ENCODE measurements around the gene IQSEC1. TPM values are rescaled to one million over a fixed set of nuclear protein-coding genes. Genes with fewer than 3 reads are reported as not detected.

The IQSEC1 gene
- total RNA-seq, 1 donor from 2014 or later, result 37.2 TPM

GRCh38 chr3:12918231-12918630, 155.0 kb downstream of the IQSEC1 start:
- peaks cover 5% of the 10 kb centered on the region for H3K4me1 Mint-ChIP-seq (ENCODE audit: low read depth)
- no peaks in the 10 kb centered on the region for H3K9me3 Mint-ChIP-seq (ENCODE audit: low read depth)
- H3K27ac Mint-ChIP-seq (ENCODE audit: unreplicated experiment), result no peak overlapping the region
- H3K36me3 Mint-ChIP-seq (ENCODE audit: low read depth), result peaks cover 9% of the 10 kb centered on the region
- no peaks in the 10 kb centered on the region for H3K27me3 Mint-ChIP-seq (ENCODE audit: low read depth)
- no peak for DNase-seq (ENCODE audit: low spot score)
- TF ChIP-seq CTCF (IDR thresholded peaks at IDR 0.05), result no peak
- no peak overlapping the region for H3K4me3 Mint-ChIP-seq (ENCODE audit: unreplicated experiment)

GRCh38 chr3:12916159-12916558, 157.1 kb downstream of the IQSEC1 start:
- Mint-ChIP-seq H3K9me3 (ENCODE audit: low read depth) (no peaks in the 10 kb centered on the region), H3K36me3 (ENCODE audit: low read depth) (peaks cover 11% of the 10 kb centered on the region), H3K4me3 (ENCODE audit: unreplicated experiment) (no peak overlapping the region), H3K4me1 (ENCODE audit: low read depth) (no peaks in the 10 kb centered on the region), H3K27me3 (ENCODE audit: low read depth) (no peaks in the 10 kb centered on the region), H3K27ac (ENCODE audit: unreplicated experiment) (no peak overlapping the region)
- DNase-seq (ENCODE audit: low spot score), result no peak
- TF ChIP-seq CTCF (IDR thresholded peaks at IDR 0.05), result no peak

GRCh38 chr3:12914088-12914487, 159.1 kb downstream of the IQSEC1 start:
- Mint-ChIP-seq H3K4me1 (ENCODE audit: low read depth) (no peaks in the 10 kb centered on the region), H3K27me3 (ENCODE audit: low read depth) (no peaks in the 10 kb centered on the region), H3K9me3 (ENCODE audit: low read depth) (no peaks in the 10 kb centered on the region), H3K27ac (ENCODE audit: unreplicated experiment) (no peak overlapping the region), H3K4me3 (ENCODE audit: unreplicated experiment) (no peak overlapping the region), H3K36me3 (ENCODE audit: low read depth) (peaks cover 14% of the 10 kb centered on the region)
- TF ChIP-seq CTCF (IDR thresholded peaks at IDR 0.05), result no peak
- DNase-seq (ENCODE audit: low spot score), result no peak

- no peak for TF ChIP-seq CTCF (IDR thresholded peaks at IDR 0.05)
- Mint-ChIP-seq H3K27me3 (ENCODE audit: low read depth) (no peaks in the 10 kb centered on the region), H3K4me1 (ENCODE audit: low read depth) (no peaks in the 10 kb centered on the region), H3K4me3 (ENCODE audit: unreplicated experiment) (no peak overlapping the region), H3K27ac (ENCODE audit: unreplicated experiment) (no peak overlapping the region), H3K36me3 (ENCODE audit: low read depth) (peaks cover 24% of the 10 kb centered on the region), H3K9me3 (ENCODE audit: low read depth) (no peaks in the 10 kb centered on the region)
- no peak for DNase-seq (ENCODE audit: low spot score)
Observed at GRCh38 chr3:12911881-12912415, 161.3 kb downstream of the IQSEC1 start.

GRCh38 chr3:12910356-12911099, 162.7 kb downstream of the IQSEC1 start:
- no peaks in the 10 kb centered on the region for H3K9me3 Mint-ChIP-seq (ENCODE audit: low read depth)
- TF ChIP-seq CTCF (IDR thresholded peaks at IDR 0.05), result no peak
- H3K27me3 Mint-ChIP-seq (ENCODE audit: low read depth), result no peaks in the 10 kb centered on the region
- no peaks in the 10 kb centered on the region for H3K4me1 Mint-ChIP-seq (ENCODE audit: low read depth)
- peaks cover 23% of the 10 kb centered on the region for H3K36me3 Mint-ChIP-seq (ENCODE audit: low read depth)
- H3K4me3 Mint-ChIP-seq (ENCODE audit: unreplicated experiment), result no peak overlapping the region
- no peak for DNase-seq (ENCODE audit: low spot score)
- no peak overlapping the region for H3K27ac Mint-ChIP-seq (ENCODE audit: unreplicated experiment)
